NCI-H748 treated with DMSO at 0.1 percent for 48 hours (cell line): Measurements from ENCODE around the gene STOX1.
"Not testable (repeated sequence)": the region's sequence is repeated elsewhere in the genome, so short reads cannot be mapped to it uniquely, and the experiment has no call there.

ENCODE experiments used
- DNase-seq: peaks from one replicate; lab custom pipeline; 2025; lab: John Stamatoyannopoulos, UW

The STOX1 gene

GRCh38 chr10:68829952-68830351 is 2.6 kb downstream of the STOX1 start:
- DNase-seq, result no peak

- no peak for DNase-seq
Measured at GRCh38 chr10:68831961-68832455, 4.7 kb downstream of the STOX1 start.

GRCh38 chr10:68832601-68833000 is 5.3 kb downstream of the STOX1 start:
- DNase-seq, result no peak

DNA sequence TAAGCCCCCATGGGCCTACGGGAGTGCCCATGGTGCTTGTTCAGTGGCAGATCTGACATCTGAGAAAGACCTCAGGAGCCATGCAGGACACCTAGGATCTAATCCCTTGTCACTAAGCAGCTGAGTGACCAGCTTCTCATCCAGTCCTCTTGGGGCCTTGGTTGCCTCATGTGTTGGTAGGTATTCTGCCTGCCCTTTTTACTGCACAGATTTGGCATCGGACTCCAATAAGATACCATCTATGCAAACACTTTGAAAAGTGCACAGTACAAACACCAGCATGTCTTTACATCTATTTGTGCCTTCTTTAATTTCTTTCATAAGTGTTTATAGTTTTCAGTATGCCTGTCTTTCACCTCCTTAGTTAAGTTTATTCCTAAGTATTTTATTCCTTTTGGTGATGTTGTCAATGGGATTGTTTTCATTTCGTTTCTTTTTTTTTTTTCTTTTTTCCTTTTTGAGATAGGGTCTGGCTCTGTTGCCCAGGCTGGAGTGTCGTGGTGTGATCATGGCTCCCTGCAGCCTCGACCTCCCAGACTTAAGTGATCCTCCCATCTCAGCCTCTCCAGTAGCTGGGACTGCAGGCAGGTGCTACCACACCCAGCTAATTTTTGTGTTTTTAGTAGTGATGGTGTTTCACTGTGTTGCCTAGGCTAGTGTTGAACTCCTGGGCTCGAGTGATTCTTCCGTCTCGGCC is 10.4 kb downstream of the STOX1 start:
- no peak for DNase-seq

GRCh38 chr10:68840650-68841049 is 13.3 kb downstream of the STOX1 start:
- DNase-seq, result not testable (repeated sequence)

DNA sequence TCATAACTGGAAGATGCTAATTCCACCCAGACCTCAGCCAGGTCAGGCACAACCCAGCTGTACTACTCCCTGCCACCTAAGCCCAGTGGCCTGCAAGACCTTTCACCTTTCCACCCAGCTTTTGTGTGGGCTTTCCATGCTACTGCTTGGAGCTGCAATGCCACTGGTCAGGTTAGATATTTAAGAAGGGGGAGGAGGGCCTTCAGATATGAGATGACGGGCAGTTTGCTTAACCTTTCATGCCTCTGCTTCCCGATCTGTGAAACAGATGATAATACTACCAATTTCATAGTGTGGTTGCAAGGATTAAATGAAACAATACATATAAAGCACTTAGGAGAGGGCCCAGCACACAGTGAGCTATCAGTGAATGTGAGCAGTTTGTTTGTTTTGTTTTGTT is 20.9 kb downstream of the STOX1 start:
- DNase-seq, result no peak

GRCh38 chr10:68848806-68849205 is 21.5 kb downstream of the STOX1 start:
- DNase-seq, result no peak

DNA sequence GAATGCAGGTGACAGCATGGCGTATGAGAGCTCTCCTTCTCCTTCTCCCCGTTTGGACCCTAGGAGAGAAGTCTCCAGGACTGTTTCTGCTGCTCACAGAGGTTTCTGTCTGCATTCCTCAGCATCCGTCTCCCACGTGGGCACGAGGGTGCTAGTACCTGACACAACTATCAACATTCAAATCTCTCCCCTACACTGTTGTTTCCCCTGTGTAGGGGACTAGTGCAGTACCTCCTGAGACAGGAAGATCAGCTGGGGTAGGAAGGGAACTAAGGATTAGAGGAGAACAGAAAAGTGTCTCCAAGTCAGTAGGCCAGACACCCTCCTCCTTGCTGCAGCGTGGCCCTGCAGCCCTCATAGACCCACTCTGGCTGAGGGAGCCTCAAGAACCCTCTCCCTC is 29.0 kb downstream of the STOX1 start:
- DNase-seq, result no peak

- no peak for DNase-seq
Measured at GRCh38 chr10:68857005-68857404, 29.7 kb downstream of the STOX1 start.

- DNase-seq, result no peak
Measured at GRCh38 chr10:68861253-68861652, 33.9 kb downstream of the STOX1 start.

DNA sequence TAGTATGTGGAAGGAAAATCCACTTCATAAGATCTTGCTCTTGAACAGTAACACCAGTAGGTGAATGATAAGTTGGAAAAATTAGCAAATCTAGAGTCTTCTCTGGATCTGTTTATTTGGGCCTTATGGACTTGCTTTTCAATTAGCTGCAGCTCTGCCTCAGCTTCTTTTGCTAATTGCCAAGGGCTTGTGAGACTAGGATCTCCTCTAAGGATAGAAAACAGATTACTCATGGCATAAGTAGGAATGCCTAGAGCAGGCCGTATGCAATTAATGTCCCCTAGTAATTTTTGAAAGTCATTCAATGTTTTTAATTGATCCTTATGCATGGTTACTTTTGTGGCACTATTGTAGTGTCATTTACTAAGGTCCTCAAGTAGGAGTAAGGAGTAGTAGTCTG is 37.3 kb downstream of the STOX1 start:
- no peak for DNase-seq

DNA sequence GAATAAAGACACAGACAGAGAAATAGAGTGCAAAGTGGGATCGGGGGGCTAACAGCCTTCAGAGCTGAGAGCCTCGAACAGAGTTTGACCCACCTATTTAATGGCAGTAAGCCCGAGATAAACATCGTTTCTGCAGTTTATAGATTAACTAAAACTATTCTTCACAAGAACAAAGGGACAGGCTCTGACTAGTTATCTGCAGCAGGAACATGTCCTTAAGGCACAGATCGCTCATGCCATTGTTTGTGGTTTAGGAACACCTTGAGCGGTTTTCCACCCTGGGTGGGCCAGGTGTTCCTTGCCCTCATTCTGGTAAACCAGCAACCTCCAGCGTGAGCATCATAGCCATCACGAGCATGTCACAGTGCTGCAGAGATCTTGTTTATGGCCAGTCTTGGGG is 40.8 kb downstream of the STOX1 start:
- not testable (repeated sequence) for DNase-seq

- no peak for DNase-seq
Measured at GRCh38 chr10:68869623-68870022, 42.3 kb downstream of the STOX1 start.

DNA sequence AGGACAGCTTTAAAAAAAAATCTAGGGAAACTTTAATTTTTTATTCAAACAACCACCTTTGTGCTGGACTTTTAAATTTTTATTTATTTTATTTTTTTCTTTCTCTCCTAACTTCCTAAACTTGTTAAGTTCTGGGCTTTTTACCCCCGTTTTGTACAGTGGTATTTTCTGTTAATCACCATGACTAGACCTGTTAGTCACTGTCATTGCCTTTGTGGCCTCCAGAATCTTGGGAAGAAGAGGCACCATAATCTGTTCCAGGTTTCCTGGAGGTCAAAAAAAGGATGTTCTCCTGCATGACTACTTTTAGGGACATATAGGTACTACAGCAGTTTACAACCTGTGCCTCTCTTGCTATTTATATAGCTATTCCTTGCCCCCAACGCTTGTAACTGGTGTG is 42.7 kb downstream of the STOX1 start:
- no peak for DNase-seq

GRCh38 chr10:68870545-68871104 is 43.3 kb downstream of the STOX1 start:
- DNase-seq, result no peak

DNA sequence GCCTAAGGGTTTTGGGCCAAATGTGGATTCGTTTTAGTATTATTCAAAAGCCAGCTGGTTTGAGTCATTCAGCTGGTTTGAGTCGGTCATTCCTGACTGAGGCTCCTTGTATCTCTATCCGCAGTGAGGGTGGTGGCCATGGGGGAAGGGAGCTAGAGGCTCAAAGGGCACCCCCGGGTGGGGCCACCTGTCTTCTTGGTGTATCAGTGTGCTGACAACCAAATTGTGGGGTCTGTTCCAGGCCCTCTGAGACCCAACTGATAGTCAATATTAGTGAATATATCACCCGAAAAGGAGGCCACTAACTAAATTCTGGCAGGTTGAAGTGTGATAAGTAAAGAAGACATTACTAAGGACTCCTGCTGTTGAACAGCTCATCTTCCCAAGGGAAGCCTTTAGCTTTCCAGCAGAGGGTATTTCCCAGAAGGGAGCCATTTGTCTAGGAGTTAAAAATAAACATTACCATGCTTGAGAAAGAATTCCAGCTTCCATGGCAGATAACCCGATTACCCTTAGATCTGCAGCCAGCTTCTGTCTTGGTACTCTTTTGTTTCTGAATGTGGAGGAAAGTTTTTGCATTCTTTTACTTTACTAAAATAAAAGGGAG is 43.9 kb downstream of the STOX1 start:
- DNase-seq, result peak; percentile 29

DNA sequence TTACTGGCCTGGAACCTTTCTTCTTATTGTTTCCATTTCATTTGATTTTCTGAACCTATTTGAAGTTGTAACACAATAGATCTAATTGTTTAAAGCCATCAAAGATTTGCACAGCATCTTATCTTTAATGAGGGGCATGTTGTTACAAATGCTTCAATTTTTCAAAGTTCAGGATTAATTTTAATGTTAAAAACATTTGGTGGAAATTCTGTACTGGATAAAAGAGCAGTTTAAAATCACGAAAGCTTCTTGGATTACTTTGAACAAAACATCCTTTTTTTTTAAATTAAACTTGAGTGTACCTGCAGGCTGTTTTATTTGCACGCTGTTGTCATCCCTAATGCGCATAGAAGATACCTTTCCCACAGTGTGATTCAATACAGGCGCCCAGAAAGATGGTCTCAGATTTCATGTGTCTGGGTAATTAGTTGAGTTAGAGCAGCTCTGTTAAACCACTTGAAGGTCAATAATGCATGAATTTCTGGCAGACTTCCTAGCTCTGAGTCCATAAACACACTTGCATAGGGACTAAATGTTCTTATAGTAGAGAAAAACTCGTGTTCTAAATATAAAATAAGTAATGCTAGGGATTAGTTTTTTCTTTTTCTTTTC is 44.5 kb downstream of the STOX1 start:
- peak; percentile 93 for DNase-seq

DNA sequence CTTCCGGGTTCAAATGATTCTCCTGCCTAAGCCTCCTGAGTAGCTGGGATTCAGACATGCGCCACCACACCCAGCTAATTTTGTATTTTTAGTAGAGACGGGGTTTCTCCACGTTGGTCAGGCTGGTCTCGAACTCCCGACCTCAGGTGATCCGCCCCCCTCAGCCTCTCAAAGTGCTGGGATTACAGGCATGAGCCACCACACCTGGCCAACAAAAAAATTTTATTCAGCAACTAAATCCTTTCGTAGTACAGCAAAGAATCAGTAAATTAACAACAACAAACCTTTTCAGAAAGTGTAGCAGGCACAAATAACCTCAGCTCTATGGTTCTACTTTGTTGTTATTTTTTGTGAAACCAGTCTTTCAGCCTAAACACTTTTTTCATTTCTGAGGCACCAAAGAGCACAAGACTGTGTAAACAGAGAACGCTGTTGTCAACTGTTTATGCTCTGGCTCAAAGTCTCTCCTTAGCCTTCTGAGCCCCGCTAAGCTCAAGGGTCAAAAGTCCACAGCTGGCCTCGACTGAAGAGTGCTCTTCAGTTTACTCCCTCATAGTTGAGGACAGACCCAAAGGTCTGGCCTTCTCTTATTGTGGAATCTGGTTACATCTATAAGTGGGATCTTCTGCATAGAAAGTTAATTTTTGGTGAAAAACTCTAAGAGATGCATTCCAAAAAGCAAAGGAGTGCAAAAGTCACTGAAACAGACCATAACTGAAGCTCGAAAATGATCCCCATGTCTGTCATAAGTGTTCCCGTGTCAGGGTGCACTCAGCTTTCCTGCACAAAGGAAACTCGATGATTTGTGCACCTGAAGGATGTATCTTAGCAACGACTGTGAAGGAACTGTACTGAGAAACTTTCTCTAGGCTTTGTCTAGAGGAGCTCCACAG is 49.2 kb downstream of the STOX1 start:
- DNase-seq, result no peak

- DNase-seq, result no peak
Measured at GRCh38 chr10:68877482-68878110, 50.3 kb downstream of the STOX1 start.

GRCh38 chr10:68878496-68878895 is 51.2 kb downstream of the STOX1 start:
- no peak for DNase-seq

DNA sequence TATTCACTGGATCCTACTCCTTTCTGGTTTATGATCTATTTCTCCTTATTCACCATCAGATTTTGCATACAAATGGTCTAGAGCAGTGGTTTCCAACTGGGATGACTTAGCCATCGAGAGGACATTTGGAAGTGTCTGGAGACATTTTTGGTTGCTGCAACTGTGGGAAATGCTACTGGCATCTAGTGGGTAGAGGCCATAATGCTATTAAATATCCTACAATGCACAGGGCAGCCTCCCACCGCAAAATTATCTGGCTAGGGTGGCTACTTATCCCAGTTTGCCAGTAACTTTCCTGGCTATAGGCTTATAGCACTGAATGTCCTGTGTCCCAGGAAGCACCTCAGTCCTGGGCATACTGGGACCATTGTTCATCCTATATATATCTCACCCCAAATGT is 52.3 kb downstream of the STOX1 start:
- DNase-seq, result no peak

DNA sequence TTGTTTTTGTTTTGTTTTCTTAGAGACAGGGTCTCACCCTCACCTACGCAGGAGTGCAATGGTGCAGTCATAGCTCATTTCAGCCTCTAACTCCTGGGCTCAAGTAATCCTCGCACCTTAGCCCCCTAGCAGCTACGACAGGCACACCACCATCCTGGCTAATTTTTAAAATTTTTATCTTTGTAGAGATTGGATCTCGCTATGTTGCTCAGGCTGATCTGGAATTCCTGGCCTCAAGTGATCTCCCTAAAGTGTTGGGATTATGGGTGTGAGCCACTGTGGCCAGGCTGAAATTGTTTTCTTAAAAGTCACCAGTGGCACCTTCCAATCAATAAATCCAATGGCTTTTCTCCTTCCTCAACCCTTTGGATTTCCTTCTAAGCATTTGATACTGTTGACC is 52.9 kb downstream of the STOX1 start:
- DNase-seq, result no peak
